GM12891 (cell line): ENCODE results near the gene EIF3K.

Source experiments
- POLR2A ChIP-seq: IDR thresholded peaks from 2 replicates; pipeline ENCODE4 v1.6.1; 2011; ENCODE audit warnings: low read depth, low read length, control low read depth
- TAF1 ChIP-seq: IDR thresholded peaks from 2 replicates; pipeline ENCODE4 v1.6.1; 2011; ENCODE audit warnings: low read depth, low read length, control low read depth

- TF ChIP-seq TAF1 = no peak
- no peak for TF ChIP-seq POLR2A
Observed at GRCh38 chr19:38676023-38676877, 57.3 kb downstream of the EIF3K start.
